K562 (cell line): ENCODE measurements around the gene TOM1. TPM values are rescaled to one million over a fixed set of nuclear protein-coding genes. Genes with fewer than 3 reads are reported as not detected.

Experiments
- AFF4 ChIP-seq: sonication (generic); formaldehyde crosslinking; IDR thresholded peaks from 2 replicates; pipeline ENCODE4 v1.8.0; 2023; ENCODE audit warnings: mild to moderate bottlenecking, missing genetic modification reagents
- ATF7 ChIP-seq: fragments of 450-650 bp; IDR thresholded peaks from 2 replicates; pipeline ENCODE4 v1.7.1; 2014; ENCODE audit warnings: mild to moderate bottlenecking, moderate library complexity
- FOXK2 ChIP-seq, 2 experiments: fragments of 450-650 bp; IDR thresholded peaks in 1 of 2; conservative IDR thresholded peaks in 1 of 2; 2 replicates each; pipeline ENCODE4 v1.6.1; 2016; ENCODE audit warnings: low read depth in 2 of 2, mild to moderate bottlenecking in 1 of 2
- FOXP4 ChIP-seq: sonication (generic); formaldehyde crosslinking; IDR thresholded peaks from 2 replicates; pipeline ENCODE4 v1.8.0; 2022; ENCODE audit warnings: mild to moderate bottlenecking, missing genetic modification reagents, borderline replicate concordance
- HNRNPH1 ChIP-seq: fragments of 200-400 bp; formaldehyde crosslinking; optimal IDR thresholded peaks from 2 replicates; pipeline ENCODE3; 2017; ENCODE audit warnings: low read depth, mild to moderate bottlenecking, low read length, moderate library complexity
- NR4A1 ChIP-seq, 2 experiments: fragments of 250-450 bp in 1 of 2; fragments of 450-650 bp in 1 of 2; sonication (Bioruptor Pico) in 1 of 2; IDR thresholded peaks; 2 replicates each; pipeline versions ENCODE4 v1.4.0 to v1.6.1; 2016 to 2020; ENCODE audit warnings: mild to moderate bottlenecking in 2 of 2, missing compliant biosample characterization in 1 of 2, missing genetic modification characterization in 1 of 2, moderate library complexity in 1 of 2
- POLR2G ChIP-seq: fragments of 200-400 bp; formaldehyde crosslinking; IDR thresholded peaks from 2 replicates; pipeline ENCODE4 v1.6.1; 2017; ENCODE audit warnings: low read depth, mild to moderate bottlenecking, antibody characterized with exemption, low read length, moderate library complexity
- RBM17 ChIP-seq: fragments of 200-400 bp; formaldehyde crosslinking; IDR thresholded peaks from 2 replicates; pipeline ENCODE4 v1.6.1; 2017; ENCODE audit warnings: low read depth, mild to moderate bottlenecking, low read length, borderline replicate concordance
- ZNF512 ChIP-seq: IDR thresholded peaks from 2 replicates; pipeline ENCODE4 v1.6.1; 2016; ENCODE audit warnings: missing genetic modification characterization, missing compliant biosample characterization
- ZNF830 ChIP-seq: fragments of 250-450 bp; sonication (Bioruptor Pico); IDR thresholded peaks from 2 replicates; pipeline ENCODE4 v1.5.0; 2021; ENCODE audit warnings: mild to moderate bottlenecking
- polyA plus RNA-seq, 8 experiments: library from polyadenylated mRNA; depleted of rRNA in 4 of 8; stranded (reverse) in 5 of 8; unstranded in 3 of 8; fragments of >200 nt; fragmentation: Nextera tagmentation in 2 of 8; fragmentation: Illumina TruSeq in 1 of 8; extraction: Ambion mirVana in 2 of 8; extraction: Trizol in 1 of 8; gene quantifications; 2 replicates each; pipeline versions ENCODE4 v1.2.1 to v1.2.3, GENCODE V29; 2011 to 2014; ENCODE audit warnings: inconsistent platforms in 1 of 8, missing spikeins in 1 of 8
- total RNA-seq, 7 experiments: library from RNA; depleted of rRNA in 6 of 7; stranded (reverse); fragments of >200 nt in 6 of 7; fragmentation: Illumina TruSeq in 2 of 7; extraction: Trizol in 2 of 7; gene quantifications; 2 replicates each; pipeline versions ENCODE4 v1.2.1 to v1.2.3, GENCODE V29; 2011 to 2021; ENCODE audit warnings: low replicate concordance in 1 of 7
- TF ChIP-seq, protein P1 (sequence below): sonication (generic); formaldehyde crosslinking; IDR thresholded peaks from 2 replicates; pipeline ENCODE4 v1.8.0; 2022; ENCODE audit warnings: mild to moderate bottlenecking, missing genetic modification reagents

The TOM1 gene
- total and polyA plus RNA-seq, 9 of the 15 experiments (the other 6 are each of a cell fraction or from before 2014, with no cell fraction given): 0.64 to 20.6 (median 12.0) TPM

GRCh38 chr22:35345808-35346505, 46.3 kb downstream of the TOM1 start (continued):
- no peak for TF ChIP-seq FOXP4 (CRISPR knock-in tag)
- no peak for TF ChIP-seq NR4A1 (CRISPR knock-in tag; IDR thresholded peaks at IDR 0.05)
- TF ChIP-seq NR4A1 (tag; IDR thresholded peaks at IDR 0.05): no peak
- TF ChIP-seq RBM17: no peak
- TF ChIP-seq FOXK2 (conservative IDR thresholded peaks at IDR 0.05 in 1 of 2, IDR thresholded peaks at IDR 0.05 in 1 of 2; ENCODE audit: low read depth in 2 of 2): no peak
- TF ChIP-seq ATF7: no peak
- TF ChIP-seq HNRNPH1: no peak
- no peak for TF ChIP-seq ZNF512
- no peak for TF ChIP-seq ZNF830 (CRISPR knock-in tag)
- TF ChIP-seq, protein P1, sequence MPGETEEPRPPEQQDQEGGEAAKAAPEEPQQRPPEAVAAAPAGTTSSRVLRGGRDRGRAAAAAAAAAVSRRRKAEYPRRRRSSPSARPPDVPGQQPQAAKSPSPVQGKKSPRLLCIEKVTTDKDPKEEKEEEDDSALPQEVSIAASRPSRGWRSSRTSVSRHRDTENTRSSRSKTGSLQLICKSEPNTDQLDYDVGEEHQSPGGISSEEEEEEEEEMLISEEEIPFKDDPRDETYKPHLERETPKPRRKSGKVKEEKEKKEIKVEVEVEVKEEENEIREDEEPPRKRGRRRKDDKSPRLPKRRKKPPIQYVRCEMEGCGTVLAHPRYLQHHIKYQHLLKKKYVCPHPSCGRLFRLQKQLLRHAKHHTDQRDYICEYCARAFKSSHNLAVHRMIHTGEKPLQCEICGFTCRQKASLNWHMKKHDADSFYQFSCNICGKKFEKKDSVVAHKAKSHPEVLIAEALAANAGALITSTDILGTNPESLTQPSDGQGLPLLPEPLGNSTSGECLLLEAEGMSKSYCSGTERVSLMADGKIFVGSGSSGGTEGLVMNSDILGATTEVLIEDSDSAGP (CRISPR knock-in tag): no peak
- TF ChIP-seq AFF4 (CRISPR knock-in tag): no peak
- TF ChIP-seq POLR2G: no peak
- TF ChIP-seq, all 486 proteins: peak for 0
